H1 (cell line): ENCODE measurements around the gene CTDP1. TPM values are rescaled to one million over a fixed set of nuclear protein-coding genes. Genes with fewer than 3 reads are reported as not detected.

Source experiments
- CTCF ChIA-PET: fragments of 300-600 bp; sonication (Branson Sonifier 250); formaldehyde crosslinking; loops from one replicate; lab custom pipeline; 2021; ENCODE audit not compliant: partially characterized antibody; lab: Charles Lee
- POLR2A ChIA-PET: fragments of 300-600 bp; sonication (Branson Sonifier 250); formaldehyde crosslinking; loops from one replicate; lab custom pipeline; 2021; ENCODE audit warnings: inconsistent platforms; ENCODE audit not compliant: partially characterized antibody; lab: Charles Lee
- DNase-seq, 2 experiments: peaks; one replicate each; pipeline versions ENCODE4 v3.0.0 to v3.0.0-alpha.2; 2010 to 2022; ENCODE audit warnings: low spot score in 2 of 2, low read depth in 1 of 2, mixed read lengths in 1 of 2
- FAIRE-seq: peaks from 2 replicates; lab custom pipeline; 2011; peaks lifted over from hg19 to GRCh38; lab: Jason Lieb, UNC
- H2AFZ ChIP-seq: 2 replicates; pipeline ENCODE4 v1.8.1; 2012; ENCODE audit warnings: low read length, inconsistent platforms
- H2AK5ac ChIP-seq: 2 replicates; pipeline ENCODE4 v1.6.1; 2013; ENCODE audit warnings: low read depth, low read length
- H2BK120ac ChIP-seq: replicated peaks from 2 replicates; pipeline ENCODE3; 2013; ENCODE audit warnings: low read depth, low read length, inconsistent platforms
- H2BK12ac ChIP-seq: 2 replicates; pipeline ENCODE4 v1.6.1; 2013; ENCODE audit warnings: low read depth, low read length
- H2BK15ac ChIP-seq: 2 replicates; pipeline ENCODE4 v1.6.1; 2013; ENCODE audit warnings: low read length
- H2BK20ac ChIP-seq: 2 replicates; pipeline ENCODE4 v1.6.1; 2013; ENCODE audit warnings: low read length
- H2BK5ac ChIP-seq: 2 replicates; pipeline ENCODE4 v1.6.1; 2013; ENCODE audit warnings: low read depth, low read length
- H3K14ac ChIP-seq: 2 replicates; pipeline ENCODE4 v1.6.1; 2013; ENCODE audit warnings: inconsistent platforms; ENCODE audit not compliant: insufficient read length
- H3K18ac ChIP-seq: 2 replicates; pipeline ENCODE4 v1.6.1; 2013; ENCODE audit warnings: low read length; ENCODE audit errors: extremely low read depth
- H3K23ac ChIP-seq: 2 replicates; pipeline ENCODE4 v1.6.1; 2013; ENCODE audit warnings: inconsistent platforms; ENCODE audit not compliant: insufficient read length
- H3K23me2 ChIP-seq: 2 replicates; pipeline ENCODE4 v1.6.1; 2013; ENCODE audit warnings: low read depth, low read length
- H3K27ac ChIP-seq: 2 replicates; pipeline ENCODE4 v1.6.1; 2011; ENCODE audit warnings: low read depth, low read length, inconsistent platforms
- H3K27me3 ChIP-seq, 4 experiments: replicated peaks in 1 of 4; 1 replicate in 1 of 4; 2 replicates in 3 of 4; pipeline versions ENCODE4 v1.6.1 to v1.8.1; 2011 to 2013; ENCODE audit warnings: low read length in 3 of 4, mild to moderate bottlenecking in 3 of 4, inconsistent platforms in 2 of 4, mixed read lengths in 2 of 4, moderate library complexity in 1 of 4; ENCODE audit not compliant: control insufficient read depth in 3 of 4, insufficient read depth in 3 of 4; ENCODE audit errors: extremely low read depth in 1 of 4
- H3K36me3 ChIP-seq, 4 experiments: 2 replicates each; pipeline versions ENCODE4 v1.6.1 to v1.8.1; 2011 to 2013; ENCODE audit warnings: mild to moderate bottlenecking in 4 of 4, low read length in 3 of 4, moderate library complexity in 2 of 4, control low read depth in 1 of 4, inconsistent platforms in 1 of 4; ENCODE audit not compliant: insufficient read depth in 4 of 4, control insufficient read depth in 2 of 4
- H3K4ac ChIP-seq: replicated peaks from 2 replicates; pipeline ENCODE3; 2013; ENCODE audit warnings: low read length, low read depth, mixed read lengths, inconsistent platforms; ENCODE audit not compliant: insufficient read length
- H3K4me1 ChIP-seq, 4 experiments: replicated peaks in 1 of 4; 1 replicate in 1 of 4; 2 replicates in 3 of 4; pipeline versions ENCODE4 v1.6.1 to v1.8.1; 2011 to 2013; ENCODE audit warnings: low read length in 3 of 4, inconsistent platforms in 2 of 4, mixed read lengths in 1 of 4; ENCODE audit not compliant: insufficient read depth in 4 of 4, control insufficient read depth in 3 of 4
- H3K4me2 ChIP-seq, 2 experiments: 2 replicates each; pipeline versions ENCODE4 v1.6.1 to v1.8.1; 2011 to 2013; ENCODE audit warnings: low read depth in 2 of 2, low read length in 2 of 2, control low read depth in 1 of 2, inconsistent platforms in 1 of 2, mild to moderate bottlenecking in 1 of 2; ENCODE audit not compliant: insufficient read depth in 1 of 2
- H3K4me3 ChIP-seq, 4 experiments: fragments of 200-600, 300-600 bp in 1 of 4; sonication (generic), shearing (Covaris generic), sonication (Bioruptor Twin) in 1 of 4; 2 replicates each; pipeline versions ENCODE4 v1.5.1 to v1.8.1; 2011 to 2016; ENCODE audit warnings: low read length in 4 of 4, low read depth in 3 of 4, control low read depth in 2 of 4, inconsistent platforms in 2 of 4, mild to moderate bottlenecking in 2 of 4, mixed read lengths in 1 of 4, moderate library complexity in 1 of 4; ENCODE audit not compliant: insufficient read depth in 2 of 4; ENCODE audit errors: extremely low read depth in 1 of 4
- H3K56ac ChIP-seq: replicated peaks from 2 replicates; pipeline ENCODE3; 2013; ENCODE audit warnings: low read depth, mild to moderate bottlenecking, mixed read lengths, low read length, inconsistent platforms; ENCODE audit not compliant: insufficient read length
- H3K79me1 ChIP-seq: 2 replicates; pipeline ENCODE4 v1.6.1; 2013; ENCODE audit warnings: low read depth, low read length, control low read depth
- H3K79me2 ChIP-seq, 2 experiments: 2 replicates each; pipeline versions ENCODE4 v1.6.1 to v1.8.1; 2012 to 2013; ENCODE audit warnings: low read length in 2 of 2, mild to moderate bottlenecking in 2 of 2, inconsistent platforms in 1 of 2; ENCODE audit not compliant: insufficient read depth in 2 of 2, control insufficient read depth in 1 of 2
- H3K9ac ChIP-seq, 4 experiments: replicated peaks in 1 of 4; 1 replicate in 1 of 4; 2 replicates in 3 of 4; pipeline versions ENCODE4 v1.6.1 to v1.8.1; 2011 to 2013; ENCODE audit warnings: low read depth in 3 of 4, low read length in 3 of 4, control low read depth in 2 of 4, mild to moderate bottlenecking in 2 of 4, moderate library complexity in 2 of 4, inconsistent platforms in 1 of 4; ENCODE audit errors: extremely low read depth in 1 of 4
- H3K9me3 ChIP-seq, 2 experiments: 2 replicates each; pipeline versions ENCODE4 v1.6.1 to v1.8.1; 2012 to 2013; ENCODE audit warnings: mild to moderate bottlenecking in 2 of 2, moderate library complexity in 2 of 2, control low read depth in 1 of 2, inconsistent platforms in 1 of 2, low read depth in 1 of 2, low read length in 1 of 2, mixed read lengths in 1 of 2; ENCODE audit not compliant: insufficient read depth in 2 of 2
- H4K20me1 ChIP-seq, 2 experiments: replicated peaks in 1 of 2; 2 replicates each; pipeline versions ENCODE3 to v1.8.1; 2011 to 2013; ENCODE audit warnings: inconsistent platforms in 2 of 2, low read length in 2 of 2, mild to moderate bottlenecking in 1 of 2; ENCODE audit not compliant: insufficient read depth in 2 of 2, control insufficient read depth in 1 of 2
- H4K5ac ChIP-seq: 2 replicates; pipeline ENCODE4 v1.6.1; 2013; ENCODE audit warnings: low read length, low read depth, mixed read lengths, inconsistent platforms; ENCODE audit not compliant: insufficient read length
- H4K8ac ChIP-seq: 2 replicates; pipeline ENCODE4 v1.8.0; 2013; ENCODE audit warnings: mild to moderate bottlenecking, moderate library complexity, low read length, inconsistent platforms; ENCODE audit not compliant: insufficient read depth; ENCODE audit errors: extremely low read depth
- H4K91ac ChIP-seq: replicated peaks from 2 replicates; pipeline ENCODE3; 2013; ENCODE audit warnings: low read length, mixed read lengths, inconsistent platforms; ENCODE audit not compliant: insufficient read length
- ASH2L ChIP-seq: fragments of 200-600, 300-600 bp; sonication (generic); IDR thresholded peaks from one replicate; pipeline ENCODE4 v1.7.1; 2017; ENCODE audit warnings: low read length
- BCL11A ChIP-seq, 2 experiments: IDR thresholded peaks; one replicate each; pipeline ENCODE4 v1.6.1; 2011; ENCODE audit warnings: low read depth in 2 of 2, low read length in 2 of 2, mild to moderate bottlenecking in 2 of 2
- CEBPB ChIP-seq: IDR thresholded peaks from 2 replicates; pipeline ENCODE4 v1.6.1; 2012; ENCODE audit warnings: low read depth, low read length
- CREB1 ChIP-seq: IDR thresholded peaks from 2 replicates; pipeline ENCODE4 v1.6.1; 2012; ENCODE audit warnings: inconsistent platforms
- EGR1 ChIP-seq: IDR thresholded peaks from 2 replicates; pipeline ENCODE4 v1.6.1; 2011; ENCODE audit warnings: low read depth, low read length, borderline replicate concordance
- FOSL1 ChIP-seq: IDR thresholded peaks from 2 replicates; pipeline ENCODE4 v1.6.1; 2011; ENCODE audit warnings: mild to moderate bottlenecking, low read depth, low read length, moderate library complexity; ENCODE audit not compliant: insufficient read depth
- HDAC6 ChIP-seq: IDR thresholded peaks from one replicate; pipeline ENCODE4 v1.7.1; 2012; ENCODE audit warnings: low read depth, mild to moderate bottlenecking, inconsistent platforms, low read length, moderate library complexity
- POU5F1 ChIP-seq: IDR thresholded peaks from 2 replicates; pipeline ENCODE4 v1.6.1; 2011; ENCODE audit warnings: low read depth, mild to moderate bottlenecking, low read length, moderate library complexity
- RFX5 ChIP-seq: IDR thresholded peaks from 2 replicates; pipeline ENCODE4 v1.6.1; 2011; ENCODE audit warnings: low read depth, low read length, improper control_type of control experiment, borderline replicate concordance
- WGBS, 2 experiments: shearing (Covaris generic) in 1 of 2; methylation state at CpG; one replicate each; pipeline versions ENCODE4 v1.1.6 to v1.1.7; 2013 to 2015; ENCODE audit warnings: low lambda C conversion rate in 2 of 2, mixed read lengths in 2 of 2, inconsistent platforms in 1 of 2, low coverage in 1 of 2, missing lambda C conversion rate in 1 of 2; ENCODE audit not compliant: insufficient replicate concordance in 2 of 2, insufficient coverage in 1 of 2, insufficient read length in 1 of 2; ENCODE audit errors: extremely low coverage in 1 of 2, missing lambda C conversion rate in 1 of 2; 5-methylcytosine and 5-hydroxymethylcytosine counted together
- polyA plus RNA-seq, 7 experiments: library from polyadenylated mRNA; depleted of rRNA in 3 of 7; stranded (reverse) in 5 of 7; unstranded in 2 of 7; fragments of >200 nt in 5 of 7; fragments of 200-250 nt in 2 of 7; gene quantifications; 1 replicate in 5 of 7; 2 replicates in 1 of 7; 4 replicates in 1 of 7; pipeline versions ENCODE4 v1.2.1 to v1.2.3, GENCODE V29; 2011 to 2013; ENCODE audit warnings: missing spikeins in 2 of 7, mixed read lengths in 2 of 7
- total RNA-seq: library from RNA; stranded (reverse); fragmentation: NEBNext Ultra II Directional; extraction: Animal tissue kit (Norgen Biotek cat#: 25700); gene quantifications from 2 replicates; pipeline ENCODE4 v1.2.1, GENCODE V29; 2021
- TF ChIP-seq, protein P1 (sequence below): IDR thresholded peaks from 2 replicates; pipeline ENCODE4 v1.6.1; 2012; ENCODE audit warnings: low read length, inconsistent platforms

The CTDP1 gene
- total and polyA plus RNA-seq, 2 of the 8 experiments (the other 6 are each of a cell fraction or from before 2014, with no cell fraction given): 16.6 to 37.0 TPM

DNA sequence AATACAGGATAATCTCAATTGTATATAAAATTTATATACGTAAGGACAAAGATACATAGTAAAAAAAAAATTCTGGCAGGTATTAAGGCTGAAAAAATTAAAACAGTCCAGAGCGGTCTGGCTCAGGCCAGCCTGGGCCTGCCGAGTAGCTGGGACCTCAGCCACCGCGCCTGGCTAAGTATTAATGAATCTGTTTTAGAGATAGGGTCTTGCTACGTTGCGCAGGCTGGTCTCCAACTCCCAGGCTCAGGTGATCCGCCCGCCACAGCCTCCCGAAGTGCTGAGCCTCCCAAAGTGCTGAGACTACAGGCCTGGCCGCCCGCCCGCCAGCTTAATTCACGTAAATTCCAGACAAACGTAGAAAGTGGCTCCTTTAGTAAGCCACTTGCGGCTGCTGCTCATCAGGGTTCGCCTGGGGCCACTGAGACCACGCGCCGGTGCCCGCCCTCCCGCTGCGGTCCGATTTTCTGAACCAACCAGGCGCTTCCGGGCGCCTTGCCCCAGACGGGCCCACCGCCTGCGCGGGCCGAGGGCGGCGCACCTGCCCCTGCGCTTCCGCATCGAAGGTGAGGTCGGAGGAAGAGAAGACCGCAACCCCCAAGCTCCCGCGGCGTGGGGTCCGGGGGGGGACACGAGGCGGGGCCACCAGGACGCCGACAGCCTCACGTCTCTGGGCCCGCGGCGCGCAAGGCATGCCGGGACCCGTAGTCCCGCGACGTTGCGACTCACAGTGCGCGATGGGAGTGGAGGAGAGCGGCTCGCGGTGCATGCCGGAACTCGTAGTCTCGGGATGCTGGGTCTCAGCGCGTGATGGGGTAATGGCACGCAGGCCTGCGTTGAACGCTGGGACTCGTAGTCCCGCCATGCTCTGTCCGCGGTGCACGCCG lies 695 bp upstream of the CTDP1 start:
- H3K79me1 ChIP-seq: peaks cover 26% of the 10 kb centered on the region
- H3K14ac ChIP-seq: no peak overlapping the region
- no peak overlapping the region for H2BK15ac ChIP-seq
- H2AFZ ChIP-seq: peak overlapping the region; percentile 98; the same call in 1 of the 2 replicates
- no peak overlapping the region for H2BK120ac ChIP-seq
- H3K23ac ChIP-seq: no peak overlapping the region
- peak overlapping the region; percentile 100 for H4K5ac ChIP-seq
- H4K8ac ChIP-seq: peak overlapping the region; percentile 100
- H3K36me3 ChIP-seq: peaks cover 0 to 11% (median under 1%) of the 10 kb centered on the region in 4 experiments; a peak in 4 of 8 replicates
- DNase-seq: peak; percentile 95 to 96
- H3K4me2 ChIP-seq: peak overlapping the region; percentile 70 to 71
- H3K23me2 ChIP-seq: peaks cover 6% of the 10 kb centered on the region; the same call in 1 of the 2 replicates
- peak overlapping the region; percentile 81 for H3K18ac ChIP-seq
- no peak overlapping the region for H2BK20ac ChIP-seq
- no peak overlapping the region for H3K56ac ChIP-seq
- H3K27ac ChIP-seq: peak overlapping the region; percentile 99
- no peaks in the 10 kb centered on the region for H3K27me3 ChIP-seq
- no peak overlapping the region for H3K4ac ChIP-seq
- CTCF ChIA-PET: no interaction called here
- H2AK5ac ChIP-seq: no peak overlapping the region
- no peak overlapping the region for H4K91ac ChIP-seq
- H3K9ac ChIP-seq: peak overlapping the region; percentile 80 to 93 (median 90)
- peaks cover 6 to 14% (median 9%) of the 10 kb centered on the region in 4 experiments; a peak in 6 of 7 replicates for H3K4me1 ChIP-seq
- H4K20me1 ChIP-seq: peaks cover 9 to 31% of the 10 kb centered on the region in 2 experiments
- peaks cover 35 to 49% of the 10 kb centered on the region in 2 experiments for H3K79me2 ChIP-seq
- POLR2A ChIA-PET: interaction anchor here (0.6 to 1.5 kb wide), 4 partner anchors 9 to 98 kb away, joined by 3 to 4 read pairs (median 4); no protein-coding TSS in a partner anchor
- WGBS, 2 experiments: 4% methylated on average over 45 of the region's 77 CpGs; no CpG with 5 or more reads in 1 of the 2 experiments
- peak overlapping the region; percentile 99 for H2BK5ac ChIP-seq
- 0 out of 2 replicates have a peak overlapping the region, but pooled peaks have one; percentile 90 for H2BK12ac ChIP-seq
- peak overlapping the region; percentile 66 to 95 (median 84) for H3K4me3 ChIP-seq
- no peaks in the 10 kb centered on the region for H3K9me3 ChIP-seq
- peak; percentile 52 for FAIRE-seq
- TF ChIP-seq BCL11A (IDR thresholded peaks at IDR 0.05; ENCODE audit: low read depth in 2 of 2, low read length in 2 of 2) (no peak), RFX5 (no peak), HDAC6 (no peak), EGR1 (peak; percentile 87), POU5F1 (no peak), FOSL1 (no peak), ASH2L (no peak), CREB1 (no peak), CEBPB (peak; percentile 67; the same call in 1 of the 2 replicates)
- TF ChIP-seq, protein P1, sequence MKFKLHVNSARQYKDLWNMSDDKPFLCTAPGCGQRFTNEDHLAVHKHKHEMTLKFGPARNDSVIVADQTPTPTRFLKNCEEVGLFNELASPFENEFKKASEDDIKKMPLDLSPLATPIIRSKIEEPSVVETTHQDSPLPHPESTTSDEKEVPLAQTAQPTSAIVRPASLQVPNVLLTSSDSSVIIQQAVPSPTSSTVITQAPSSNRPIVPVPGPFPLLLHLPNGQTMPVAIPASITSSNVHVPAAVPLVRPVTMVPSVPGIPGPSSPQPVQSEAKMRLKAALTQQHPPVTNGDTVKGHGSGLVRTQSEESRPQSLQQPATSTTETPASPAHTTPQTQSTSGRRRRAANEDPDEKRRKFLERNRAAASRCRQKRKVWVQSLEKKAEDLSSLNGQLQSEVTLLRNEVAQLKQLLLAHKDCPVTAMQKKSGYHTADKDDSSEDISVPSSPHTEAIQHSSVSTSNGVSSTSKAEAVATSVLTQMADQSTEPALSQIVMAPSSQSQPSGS: 0 out of 2 replicates have a peak, but pooled peaks have one; percentile 24
